Breast epithelium (tissue), 3 donors: Measurements from ENCODE around the gene TMEM132D.

Source experiments
- CTCF ChIP-seq, 3 donors: fragments of 450-650 bp; IDR thresholded peaks; one replicate each; pipeline ENCODE4 v1.5.1; 2016 to 2017; ENCODE audit warnings: antibody characterized with exemption in 3 of 3, mild to moderate bottlenecking in 3 of 3, moderate library complexity in 3 of 3
- POLR2A ChIP-seq: fragments of 450-650 bp; IDR thresholded peaks from one replicate; pipeline ENCODE4 v1.6.1; 2016; ENCODE audit warnings: antibody characterized with exemption, mild to moderate bottlenecking, moderate library complexity

GRCh38 chr12:129071362-129071761 is 832.5 kb downstream of the TMEM132D start:
- TF ChIP-seq CTCF (IDR thresholded peaks at IDR 0.05): no peak
- no peak for TF ChIP-seq POLR2A
